Measurements from ENCODE around the gene IL19. TPM values are rescaled to one million over a fixed set of nuclear protein-coding genes. Genes with fewer than 3 reads are reported as not detected.

The IL19 gene
- total and polyA plus RNA-seq, 9 donors, result not detected

DNA sequence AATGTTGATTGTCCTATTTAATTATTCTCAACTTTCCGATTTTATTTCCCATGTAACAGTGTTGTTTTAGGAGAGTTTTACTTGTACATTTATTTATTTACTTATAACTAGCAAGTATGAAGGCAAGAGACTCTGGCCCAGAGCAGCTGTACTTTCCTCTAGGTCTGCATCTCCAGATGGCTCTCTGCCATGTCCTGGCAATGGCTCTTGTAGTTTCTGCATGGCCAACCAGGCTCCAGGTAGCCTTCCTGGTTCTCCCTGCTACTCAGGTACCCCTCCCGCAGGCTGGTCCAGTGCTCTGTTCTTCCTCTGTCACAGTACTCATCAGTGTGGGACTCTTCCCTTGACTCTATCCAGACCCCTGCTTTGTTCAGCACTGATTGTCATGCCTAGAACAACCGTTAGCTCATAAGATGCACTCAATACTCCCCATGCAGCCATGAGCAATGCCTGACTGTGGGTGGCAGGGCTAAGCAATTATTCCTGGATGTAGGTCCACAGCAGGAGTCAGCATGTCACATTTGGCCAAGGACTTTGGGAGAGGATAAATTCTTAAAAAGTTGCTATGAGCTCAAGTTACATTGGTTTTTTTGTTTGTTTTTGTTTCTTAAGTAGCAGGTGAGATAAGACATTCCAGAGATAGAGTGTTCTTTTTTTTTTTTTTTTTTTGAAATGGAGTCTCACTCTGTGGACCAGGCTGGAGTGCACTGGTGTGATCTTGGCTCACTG, 84.0 kb downstream of the IL19 start:
- Histone ChIP-seq H3K4me3 (no peak overlapping the region), H3K4me1 (ENCODE audit: insufficient read depth) (no peaks in the 10 kb centered on the region), H3K27me3 (no peaks in the 10 kb centered on the region), H3K36me3 (no peaks in the 10 kb centered on the region), H3K9me3 (no peaks in the 10 kb centered on the region), H3K27ac (no peak overlapping the region)
- 74 to 81% (median 80%) methylated on average over 3 of the region's 3 CpGs for WGBS, 3 donors
- intact Hi-C loops (cut with DNase I), result no loop called here
- TF ChIP-seq EP300 (IDR thresholded peaks at IDR 0.05), result no peak
- TF ChIP-seq, protein P1, sequence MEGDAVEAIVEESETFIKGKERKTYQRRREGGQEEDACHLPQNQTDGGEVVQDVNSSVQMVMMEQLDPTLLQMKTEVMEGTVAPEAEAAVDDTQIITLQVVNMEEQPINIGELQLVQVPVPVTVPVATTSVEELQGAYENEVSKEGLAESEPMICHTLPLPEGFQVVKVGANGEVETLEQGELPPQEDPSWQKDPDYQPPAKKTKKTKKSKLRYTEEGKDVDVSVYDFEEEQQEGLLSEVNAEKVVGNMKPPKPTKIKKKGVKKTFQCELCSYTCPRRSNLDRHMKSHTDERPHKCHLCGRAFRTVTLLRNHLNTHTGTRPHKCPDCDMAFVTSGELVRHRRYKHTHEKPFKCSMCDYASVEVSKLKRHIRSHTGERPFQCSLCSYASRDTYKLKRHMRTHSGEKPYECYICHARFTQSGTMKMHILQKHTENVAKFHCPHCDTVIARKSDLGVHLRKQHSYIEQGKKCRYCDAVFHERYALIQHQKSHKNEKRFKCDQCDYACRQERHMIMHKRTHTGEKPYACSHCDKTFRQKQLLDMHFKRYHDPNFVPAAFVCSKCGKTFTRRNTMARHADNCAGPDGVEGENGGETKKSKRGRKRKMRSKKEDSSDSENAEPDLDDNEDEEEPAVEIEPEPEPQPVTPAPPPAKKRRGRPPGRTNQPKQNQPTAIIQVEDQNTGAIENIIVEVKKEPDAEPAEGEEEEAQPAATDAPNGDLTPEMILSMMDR (IDR thresholded peaks at IDR 0.05), result no peak
- TF ChIP-seq POLR2A (IDR thresholded peaks at IDR 0.05), result no peak
- DNase-seq, result no peak

DNA sequence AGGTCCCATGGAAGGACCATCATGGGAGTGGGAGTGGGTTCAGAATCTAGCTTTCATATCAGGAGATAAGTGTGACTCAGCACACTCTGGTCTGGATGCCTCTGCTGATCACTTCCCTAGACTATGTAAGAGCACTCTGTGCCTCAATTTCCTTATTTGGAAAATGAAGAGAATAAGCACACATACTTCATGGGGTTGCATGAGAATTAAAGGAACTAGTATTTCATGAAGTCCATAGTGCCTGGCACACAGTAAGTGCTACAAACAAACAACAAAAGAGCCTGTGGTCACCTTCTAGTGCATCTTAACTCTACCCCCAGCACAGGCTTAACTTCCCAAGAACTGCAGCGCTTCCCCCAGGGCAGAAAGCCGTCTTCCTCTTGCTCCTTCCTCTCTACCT, 85.3 kb downstream of the IL19 start:
- intact Hi-C loops (cut with DNase I), result no loop called here
- Histone ChIP-seq H3K27me3 (no peaks in the 10 kb centered on the region), H3K9me3 (no peaks in the 10 kb centered on the region), H3K4me3 (no peak overlapping the region), H3K36me3 (no peaks in the 10 kb centered on the region), H3K4me1 (ENCODE audit: insufficient read depth) (no peaks in the 10 kb centered on the region), H3K27ac (no peak overlapping the region)
- no peak for DNase-seq
- WGBS, 3 donors, result 92 to 97% (median 95%) methylated on average over 2 of the region's 2 CpGs
- TF ChIP-seq, protein P1 (IDR thresholded peaks at IDR 0.05), result no peak
- no peak for TF ChIP-seq EP300 (IDR thresholded peaks at IDR 0.05)
- no peak for TF ChIP-seq POLR2A (IDR thresholded peaks at IDR 0.05)

DNA sequence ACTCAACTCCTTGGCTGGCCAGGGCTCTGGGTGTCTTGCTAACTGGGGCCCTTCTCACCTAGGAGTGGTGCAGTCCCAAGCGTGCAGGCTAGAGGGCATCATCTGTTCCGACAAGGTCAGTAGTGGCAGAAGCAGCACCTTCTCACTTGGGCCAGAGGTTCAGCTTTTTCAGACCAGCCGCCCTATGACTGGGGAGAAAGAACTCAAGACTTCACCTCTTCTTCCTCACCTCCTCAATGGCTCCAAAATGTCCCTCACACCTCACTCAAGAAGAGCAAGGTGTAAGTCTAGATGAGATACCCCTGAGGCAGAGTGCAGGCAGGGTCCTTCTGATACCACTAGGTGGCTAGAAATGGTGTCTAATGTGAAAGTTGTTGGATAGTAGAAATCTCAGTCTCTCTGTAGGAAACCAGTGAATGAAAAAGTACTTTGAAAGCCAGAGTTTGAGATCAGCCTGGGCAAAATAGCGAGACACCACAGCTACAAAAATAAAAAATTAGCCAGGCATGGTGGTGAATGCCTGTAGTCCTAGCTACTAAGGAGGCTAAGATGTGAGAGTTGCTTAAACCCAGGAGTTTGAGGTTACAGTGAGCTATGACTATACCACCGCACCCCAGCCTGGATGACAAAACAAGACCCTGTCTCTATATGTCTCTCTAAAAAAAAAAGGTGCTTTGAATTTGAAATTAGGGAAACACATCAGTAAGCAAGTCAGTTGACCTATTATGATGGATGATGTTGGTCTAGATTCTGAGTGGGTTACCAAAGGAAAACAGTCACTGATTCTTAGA, 86.3 kb downstream of the IL19 start:
- TF ChIP-seq POLR2A (IDR thresholded peaks at IDR 0.05) (no peak), EP300 (IDR thresholded peaks at IDR 0.05) (no peak)
- TF ChIP-seq, protein P1 (IDR thresholded peaks at IDR 0.05), result no peak
- 93 to 96% (median 94%) methylated on average over 5 of the region's 5 CpGs for WGBS, 3 donors
- Histone ChIP-seq H3K9me3 (no peaks in the 10 kb centered on the region), H3K27ac (no peak overlapping the region), H3K27me3 (no peaks in the 10 kb centered on the region), H3K4me3 (no peak overlapping the region), H3K36me3 (no peaks in the 10 kb centered on the region), H3K4me1 (ENCODE audit: insufficient read depth) (no peaks in the 10 kb centered on the region)
- intact Hi-C loops (cut with DNase I), result no loop called here
- DNase-seq, result no peak

DNA sequence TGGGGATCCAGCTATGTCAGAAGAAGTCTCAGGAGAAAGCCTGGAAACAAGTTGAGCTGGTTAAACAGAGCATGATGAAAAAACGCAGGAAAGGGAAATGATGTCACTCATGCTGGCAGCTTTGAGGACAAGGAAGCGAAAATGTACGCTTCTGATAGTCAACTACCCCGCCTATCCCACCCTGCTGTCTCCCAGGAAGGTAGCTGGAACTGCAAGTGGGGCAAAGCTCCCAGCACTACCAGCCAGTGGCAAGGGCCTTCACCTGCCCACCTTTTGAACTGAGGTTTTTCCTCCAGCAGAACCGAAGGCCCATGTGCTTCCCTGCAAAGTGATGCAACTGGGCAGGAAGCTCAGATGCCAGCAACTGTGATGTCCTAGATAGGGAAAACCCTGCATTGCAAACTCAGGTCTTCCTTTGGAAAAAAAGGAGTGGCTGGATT, 88.5 kb downstream of the IL19 start:
- no peaks in the 10 kb centered on the region for H3K27me3 ChIP-seq
- 85 to 89% (median 88%) methylated on average over 5 of the region's 5 CpGs for WGBS, 3 donors
- DNase-seq, result no peak
- intact Hi-C loops (cut with DNase I), result no loop called here
- no peaks in the 10 kb centered on the region for H3K9me3 ChIP-seq
- TF ChIP-seq POLR2A (IDR thresholded peaks at IDR 0.05) (no peak), EP300 (IDR thresholded peaks at IDR 0.05) (no peak)
- TF ChIP-seq, protein P1 (IDR thresholded peaks at IDR 0.05), result no peak
- H3K4me1 ChIP-seq (ENCODE audit: insufficient read depth), result no peaks in the 10 kb centered on the region
- no peak overlapping the region for H3K27ac ChIP-seq
- H3K4me3 ChIP-seq, result no peak overlapping the region
- no peaks in the 10 kb centered on the region for H3K36me3 ChIP-seq
